OCI-LY3 (cell line): ENCODE measurements around the gene CELF1.

Experiments used
- H2AFZ ChIP-seq: fragments of 200-600, 300-600 bp; shearing (Covaris generic); 2 replicates; pipeline ENCODE4 v1.6.0; 2014; ENCODE audit warnings: antibody characterized with exemption, low read depth, low read length
- H3K27ac ChIP-seq: fragments of 200-600, 300-600 bp; sonication (generic); 2 replicates; pipeline ENCODE4 v1.5.1; 2014; ENCODE audit warnings: mild to moderate bottlenecking, low read length, moderate library complexity, mixed read lengths
- H3K27me3 ChIP-seq: fragments of 200-600, 300-600 bp; sonication (generic); 2 replicates; pipeline ENCODE4 v1.6.1; 2014; ENCODE audit warnings: low read depth, low read length, mixed read lengths
- H3K36me3 ChIP-seq: fragments of 200-600, 300-600 bp; sonication (generic); replicated peaks from 2 replicates; pipeline ENCODE3; 2014; ENCODE audit warnings: low read depth, low read length, mixed read lengths
- H3K4me1 ChIP-seq: fragments of 300-600, 200-600 bp; sonication (generic); 2 replicates; pipeline ENCODE4 v1.6.1; 2014; ENCODE audit warnings: low read length, mixed read lengths
- H3K4me2 ChIP-seq: fragments of 200-600, 300-600 bp; sonication (generic); 2 replicates; pipeline ENCODE4 v1.6.1; 2014; ENCODE audit warnings: low read length, mixed read lengths
- H3K4me3 ChIP-seq: fragments of 300-600, 200-600 bp; sonication (generic); 2 replicates; pipeline ENCODE4 v1.5.1; 2014; ENCODE audit warnings: antibody characterized with exemption, mild to moderate bottlenecking, low read length, moderate library complexity
- H3K79me2 ChIP-seq: fragments of 300-600, 200-600 bp; shearing (Covaris generic); 2 replicates; pipeline ENCODE4 v1.6.1; 2014; ENCODE audit warnings: mild to moderate bottlenecking, low read length, mixed read lengths
- H3K9ac ChIP-seq: fragments of 300-600, 200-600 bp; shearing (Covaris generic); 2 replicates; pipeline ENCODE4 v1.6.0; 2014; ENCODE audit warnings: mild to moderate bottlenecking, low read length, moderate library complexity
- H3K9me3 ChIP-seq: fragments of 200-600, 300-600 bp; shearing (Covaris generic); 2 replicates; pipeline ENCODE4 v1.6.1; 2014; ENCODE audit warnings: low read length, mixed read lengths; ENCODE audit not compliant: insufficient read depth
- H4K20me1 ChIP-seq: fragments of 200-600, 300-600 bp; sonication (generic); 2 replicates; pipeline ENCODE4 v1.6.1; 2016; ENCODE audit warnings: low read length, mixed read lengths; ENCODE audit not compliant: insufficient read depth
- CTCF ChIP-seq: fragments of 200-600, 300-600 bp; sonication (generic); IDR thresholded peaks from 2 replicates; pipeline ENCODE4 v1.5.1; 2014; ENCODE audit warnings: antibody characterized with exemption, low read length, low read depth
- EZH2phosphoT487 ChIP-seq: fragments of 200-600 bp; shearing (Covaris generic); IDR thresholded peaks from 2 replicates; pipeline ENCODE4 v1.6.1; 2018; ENCODE audit warnings: antibody characterized with exemption, mixed run types, low read depth

CELF1 gene

DNA sequence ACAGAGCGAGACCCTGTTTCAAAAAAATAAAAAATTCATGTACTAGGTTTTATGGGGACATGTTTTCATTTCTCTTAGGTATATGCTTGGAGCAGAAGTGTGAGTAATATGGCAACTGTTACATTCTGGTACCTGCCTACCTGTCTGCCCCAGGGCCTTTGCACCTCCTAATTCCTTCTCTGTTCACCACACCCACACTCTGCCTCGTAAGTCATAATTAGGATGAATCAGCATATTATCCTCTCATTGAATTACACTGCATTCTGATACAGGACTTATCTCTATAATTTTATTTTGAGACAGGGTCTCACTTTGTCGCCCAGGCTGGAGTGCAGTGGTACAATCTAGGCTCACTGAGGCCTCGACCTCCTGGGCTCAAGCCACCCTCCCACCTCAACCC, 100.9 kb downstream of the CELF1 start:
- Histone ChIP-seq H3K27me3 (no peaks in the 10 kb centered on the region), H3K36me3 (no peaks in the 10 kb centered on the region), H3K79me2 (no peaks in the 10 kb centered on the region), H3K27ac (no peak overlapping the region), H3K4me1 (peaks cover 3% of the 10 kb centered on the region), H2AFZ (no peak overlapping the region), H4K20me1 (no peaks in the 10 kb centered on the region), H3K9ac (no peak overlapping the region), H3K4me3 (no peak overlapping the region), H3K4me2 (no peak overlapping the region), H3K9me3 (no peaks in the 10 kb centered on the region)
- TF ChIP-seq CTCF (no peak), EZH2phosphoT487 (no peak)

DNA sequence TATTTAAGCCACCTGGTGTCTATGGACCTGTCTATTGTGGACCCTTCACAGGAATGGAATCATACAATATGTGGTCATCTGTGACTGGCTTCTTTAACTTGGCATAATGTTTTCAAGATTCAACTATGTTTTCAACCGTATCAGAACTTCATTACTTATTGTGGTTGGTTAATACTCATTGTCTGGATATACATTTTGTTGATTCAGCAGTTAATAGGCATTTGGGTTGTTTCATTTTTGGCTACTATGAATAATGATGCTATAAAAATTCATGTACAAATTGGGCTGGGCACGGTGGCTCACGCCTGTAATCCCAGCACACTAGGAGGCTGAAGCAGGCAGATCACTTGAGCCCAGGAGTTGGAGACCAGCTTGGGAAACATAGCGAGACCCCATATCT, 101.5 kb downstream of the CELF1 start:
- Histone ChIP-seq H3K4me2 (no peak overlapping the region), H4K20me1 (no peaks in the 10 kb centered on the region), H2AFZ (no peak overlapping the region), H3K79me2 (no peaks in the 10 kb centered on the region), H3K27ac (no peak overlapping the region), H3K4me3 (no peak overlapping the region), H3K36me3 (no peaks in the 10 kb centered on the region), H3K9ac (no peak overlapping the region), H3K4me1 (peaks cover 3% of the 10 kb centered on the region), H3K27me3 (no peaks in the 10 kb centered on the region), H3K9me3 (no peaks in the 10 kb centered on the region)
- TF ChIP-seq EZH2phosphoT487 (no peak), CTCF (no peak)

DNA sequence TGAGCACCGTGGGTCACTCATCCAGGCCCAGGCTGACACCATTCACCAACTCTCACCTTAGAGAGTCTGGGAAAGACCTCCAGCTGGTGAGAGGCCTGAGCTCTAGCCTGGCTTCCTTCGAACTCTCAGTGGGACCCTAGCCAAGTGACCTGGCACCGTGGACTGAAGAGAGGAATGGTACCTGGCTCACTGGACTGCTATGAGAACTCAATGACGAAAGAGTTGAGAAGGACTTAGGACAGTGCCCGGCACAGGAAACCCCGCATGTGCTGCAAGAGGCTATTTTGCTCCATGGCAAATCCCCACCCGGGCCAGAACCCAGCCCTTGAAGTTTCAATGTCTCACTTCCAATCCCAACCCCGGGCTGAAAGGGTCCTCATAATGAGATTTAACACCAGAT, 103.4 kb downstream of the CELF1 start:
- Histone ChIP-seq H3K4me3 (no peak overlapping the region), H3K27me3 (no peaks in the 10 kb centered on the region), H3K9me3 (no peaks in the 10 kb centered on the region), H3K4me1 (peaks cover 3% of the 10 kb centered on the region), H4K20me1 (no peaks in the 10 kb centered on the region), H3K4me2 (no peak overlapping the region), H2AFZ (no peak overlapping the region), H3K27ac (no peak overlapping the region), H3K79me2 (no peaks in the 10 kb centered on the region), H3K36me3 (no peaks in the 10 kb centered on the region), H3K9ac (no peak overlapping the region)
- TF ChIP-seq CTCF (no peak), EZH2phosphoT487 (no peak)

DNA sequence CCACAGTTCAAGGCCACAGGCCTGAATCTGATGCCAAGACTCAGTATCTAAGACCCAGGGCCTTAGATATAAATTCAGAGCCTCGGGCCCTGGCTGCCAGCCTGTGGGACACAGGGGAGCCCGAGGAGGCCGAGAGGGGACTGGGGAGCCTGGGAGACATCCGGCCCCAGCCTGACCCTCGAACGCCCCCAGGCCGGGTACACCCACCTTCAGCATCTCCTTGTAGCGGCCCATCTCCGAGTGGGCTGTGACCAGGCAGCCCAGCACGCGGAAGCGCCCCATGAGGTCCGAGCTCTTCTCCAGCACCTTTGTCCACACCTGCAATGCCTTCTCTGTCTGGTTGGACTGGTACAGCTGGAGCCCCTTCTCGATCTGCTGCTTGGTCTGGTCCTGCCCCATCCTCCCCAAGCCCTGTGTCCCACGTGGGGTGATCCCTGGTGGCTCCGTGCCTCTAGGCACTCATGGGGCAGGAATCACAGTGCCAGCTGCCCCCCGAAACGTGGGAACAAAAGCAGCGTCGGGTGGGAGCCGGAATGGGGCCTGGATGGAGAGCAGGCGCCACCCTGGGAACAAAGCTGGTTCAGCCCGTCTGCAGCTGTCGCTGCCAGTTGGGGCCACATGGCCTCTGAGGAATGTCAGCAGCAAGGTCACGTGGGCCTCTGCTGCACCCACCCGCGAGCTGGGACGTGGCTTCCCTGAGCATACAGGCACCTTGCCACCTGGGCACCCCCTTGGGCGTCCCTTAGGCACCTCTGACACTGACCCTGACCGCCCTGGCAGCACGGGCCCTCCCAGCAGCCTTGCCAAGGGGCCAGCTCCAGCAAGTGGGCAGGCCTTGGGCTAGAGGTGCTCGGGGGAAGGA, 104.1 kb downstream of the CELF1 start, which contains the start of gene RAPSN:
Gene RAPSN (minus strand): TSS at position 571 of the 862 bp plus-strand sequence. CDS start 172 bp downstream, at position 399.
- Histone ChIP-seq H3K27ac (no peak within 1 kb of the TSS), H3K27me3 (no peaks in the 10 kb centered on the region), H3K9me3 (no peaks in the 10 kb centered on the region), H4K20me1 (no peaks in the 10 kb centered on the region), H3K36me3 (no peaks in the 10 kb centered on the region), H3K9ac (no peak within 1 kb of the TSS), H3K4me2 (no peak within 1 kb of the TSS), H3K4me3 (no peak within 1 kb of the TSS), H2AFZ (no peak within 1 kb of the TSS), H3K4me1 (no peaks in the 10 kb centered on the region), H3K79me2 (no peaks in the 10 kb centered on the region)
- TF ChIP-seq CTCF: no peak
- no peak for TF ChIP-seq EZH2phosphoT487
